Colonic mucosa (tissue), 4 donors: ENCODE data around the gene DNAJB11. TPM values are rescaled to one million over a fixed set of nuclear protein-coding genes. Genes with fewer than 3 reads are reported as not detected.
"Not testable (repeated sequence)": the region's sequence is repeated elsewhere in the genome, so short reads cannot be mapped to it uniquely, and the experiment has no call there.

Experiments
- DNase-seq: peaks from one replicate; pipeline ENCODE4 v3.0.0-alpha.2; 2020
- H3K27ac ChIP-seq: fragments of 200-600 bp; one replicate; pipeline ENCODE4 v1.8.0; 2021
- H3K27me3 ChIP-seq: fragments of 200-600 bp; one replicate; pipeline ENCODE4 v1.8.0; 2021
- H3K36me3 ChIP-seq: fragments of 200-600 bp; one replicate; pipeline ENCODE4 v1.8.0; 2021
- H3K4me1 ChIP-seq: fragments of 200-600 bp; one replicate; pipeline ENCODE4 v1.8.0; 2021; ENCODE audit warnings: mild to moderate bottlenecking
- H3K4me3 ChIP-seq: fragments of 200-600 bp; one replicate; pipeline ENCODE4 v1.8.0; 2021
- H3K9ac ChIP-seq, 2 donors: one replicate each; pipeline ENCODE4 v1.7.0; 2013; ENCODE audit warnings: control low read depth in 2 of 2, low read depth in 2 of 2, low read length in 2 of 2
- H3K9me3 ChIP-seq: fragments of 200-600 bp; one replicate; pipeline ENCODE4 v1.8.0; 2021
- CTCF ChIP-seq: fragments of 200-600 bp; IDR thresholded peaks from one replicate; pipeline ENCODE4 v1.8.0; 2022; ENCODE audit warnings: antibody characterized with exemption, mild to moderate bottlenecking
- intact Hi-C: fragments of 100-400 bp; cut with DNase I; formaldehyde crosslinking; loops from one replicate; pipeline ENCODE4 v1.14.1; 2022
- total RNA-seq, 2 donors: library from RNA; stranded (reverse); fragmentation: NEBNext Ultra II Directional in 1 of 2; extraction: Animal tissue kit (Norgen Biotek cat#: 25700) in 1 of 2; gene quantifications; one replicate each; pipeline ENCODE4 v1.2.1, GENCODE V29; 2021
- donor health status: healthy.
- donor health status: DM: no; HTN: no; CAD: no.
- donor health status: DM: no; HTN: no; CAD: no.

The DNAJB11 gene
- total RNA-seq, 2 donors from 2014 or later, result 54.7 to 72.5 TPM

DNA sequence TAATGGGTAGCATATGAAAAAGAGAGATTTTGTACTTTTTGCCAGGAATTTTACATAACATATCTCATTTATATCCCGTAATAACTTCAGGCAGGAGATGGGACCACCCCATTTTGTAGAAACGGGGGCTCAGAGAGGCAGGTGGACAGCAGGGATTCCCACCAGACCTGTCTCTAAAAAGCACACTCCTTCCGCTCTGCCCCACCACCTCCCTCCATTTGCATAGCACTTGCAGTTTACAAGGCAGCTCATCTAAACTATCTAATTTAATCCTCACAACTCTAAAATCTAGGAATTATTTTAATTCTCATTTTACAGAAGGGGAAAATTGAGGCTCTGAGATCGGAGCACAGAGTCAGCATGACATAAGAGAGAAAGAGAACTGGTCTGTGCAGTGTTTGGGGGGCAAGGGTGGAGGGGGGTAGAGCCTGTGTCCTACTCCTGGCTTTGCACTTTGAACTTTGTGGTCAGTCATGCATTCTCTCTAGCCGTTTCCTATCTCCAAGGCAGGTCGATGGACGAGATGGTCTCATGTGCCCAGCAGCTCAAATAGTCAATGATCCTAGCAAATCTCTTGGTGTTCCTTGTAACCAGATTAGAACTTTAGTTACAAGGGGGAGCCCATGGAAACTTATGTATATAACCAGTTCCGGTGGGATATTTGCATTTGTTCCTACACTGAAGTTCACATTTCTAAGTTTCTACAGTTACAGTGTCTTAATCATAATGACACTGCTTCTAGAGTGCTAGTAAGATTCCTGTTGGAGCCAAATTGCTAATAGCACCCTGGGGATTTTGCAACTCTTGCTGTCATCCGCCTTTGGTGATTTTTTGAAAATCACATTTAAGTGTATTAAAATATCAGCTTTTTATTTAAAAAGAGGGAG lies 44.9 kb upstream of the DNAJB11 start:
- Histone ChIP-seq H3K36me3 (no peaks in the 10 kb centered on the region), H3K4me3 (no peak overlapping the region), H3K9ac (no peak overlapping the region), H3K4me1 (no peaks in the 10 kb centered on the region), H3K9me3 (no peaks in the 10 kb centered on the region), H3K27me3 (no peaks in the 10 kb centered on the region), H3K27ac (no peak overlapping the region)
- DNase-seq, result no peak
- no peak for TF ChIP-seq CTCF
- intact Hi-C loops, result no loop called here

DNA sequence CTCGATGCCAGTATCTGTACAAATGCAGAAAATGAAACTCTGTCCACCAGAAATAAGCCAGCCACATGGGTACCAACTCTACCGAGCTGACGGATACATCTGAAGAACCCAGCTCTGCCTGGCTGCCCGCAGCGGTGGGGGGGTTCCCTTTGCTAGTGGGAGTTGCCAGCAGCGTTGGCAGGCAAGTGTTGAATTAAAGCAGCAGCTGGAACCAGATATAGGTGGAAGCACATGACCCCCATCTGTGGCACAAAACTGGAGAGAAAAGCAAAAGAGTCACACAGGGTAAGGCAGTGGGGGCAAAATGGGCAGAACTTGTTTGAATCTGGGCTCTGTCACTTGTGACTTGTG lies 44.3 kb upstream of the DNAJB11 start:
- Histone ChIP-seq H3K9ac (no peak overlapping the region), H3K36me3 (no peaks in the 10 kb centered on the region), H3K4me1 (no peaks in the 10 kb centered on the region), H3K27me3 (no peaks in the 10 kb centered on the region), H3K9me3 (no peaks in the 10 kb centered on the region), H3K4me3 (no peak overlapping the region), H3K27ac (no peak overlapping the region)
- intact Hi-C loops, result no loop called here
- no peak for DNase-seq
- no peak for TF ChIP-seq CTCF

DNA sequence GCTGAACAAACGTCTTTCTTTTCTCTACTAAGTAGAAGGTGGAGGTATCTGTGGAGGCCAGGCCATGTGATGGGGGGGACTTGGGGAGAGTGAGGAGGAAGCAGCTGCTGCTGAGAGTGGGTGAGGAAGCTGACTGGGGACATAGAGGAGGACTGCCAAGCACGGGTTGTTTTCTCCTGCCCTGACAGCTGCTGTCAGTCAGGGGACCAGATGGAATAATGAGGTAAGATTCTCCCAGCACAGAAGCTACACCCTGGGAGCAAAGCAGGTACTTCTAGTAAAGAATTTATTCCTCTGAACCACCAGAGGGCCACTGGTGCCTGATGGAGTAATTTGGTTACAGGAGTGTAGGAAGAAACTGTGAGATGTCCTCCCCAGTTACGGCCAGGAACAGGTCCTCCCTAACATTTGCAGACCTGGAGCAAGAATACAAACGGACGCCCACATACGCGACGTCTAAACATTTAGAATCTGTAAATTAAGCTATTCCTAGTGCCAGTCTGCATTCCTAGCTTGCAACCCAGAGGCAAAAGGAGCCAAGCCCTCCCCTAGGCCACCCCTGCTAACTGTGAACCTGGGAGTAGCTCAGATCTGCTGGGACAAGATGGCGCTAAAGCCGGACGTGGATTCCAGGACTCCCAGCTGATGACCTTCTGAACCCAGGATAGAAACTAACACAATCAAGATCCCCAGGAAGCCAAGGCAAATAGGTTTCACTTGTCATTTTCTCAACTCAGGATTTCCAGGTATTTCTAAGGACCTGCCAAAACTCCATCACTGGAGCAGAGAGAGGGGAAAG lies 41.1 kb upstream of the DNAJB11 start:
- Histone ChIP-seq H3K36me3 (no peaks in the 10 kb centered on the region), H3K27me3 (no peaks in the 10 kb centered on the region), H3K9ac (no peak overlapping the region), H3K27ac (no peak overlapping the region), H3K4me3 (no peak overlapping the region), H3K9me3 (no peaks in the 10 kb centered on the region), H3K4me1 (no peaks in the 10 kb centered on the region)
- intact Hi-C loops, result no loop called here
- no peak for DNase-seq
- no peak for TF ChIP-seq CTCF

DNA sequence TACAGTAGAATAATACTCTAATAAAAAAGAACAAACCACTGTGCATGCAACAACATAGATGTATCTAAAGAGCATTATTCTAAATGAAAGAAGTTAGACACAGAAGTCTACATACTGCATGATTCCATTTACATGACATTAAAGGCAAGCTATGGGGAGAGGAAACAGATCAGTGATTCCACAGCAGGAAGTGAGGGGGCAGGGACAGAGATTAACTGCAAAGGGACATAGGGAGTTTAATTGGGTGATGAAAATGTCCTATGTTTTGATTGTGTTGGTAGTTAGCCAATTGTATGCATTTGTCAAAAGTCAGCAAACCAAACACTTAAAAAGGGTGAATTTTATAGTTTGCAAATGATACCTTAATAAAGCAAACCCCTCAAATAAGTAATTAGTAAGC lies 40.1 kb upstream of the DNAJB11 start:
- Histone ChIP-seq H3K27me3 (no peaks in the 10 kb centered on the region), H3K9me3 (no peaks in the 10 kb centered on the region), H3K4me1 (no peaks in the 10 kb centered on the region), H3K27ac (no peak overlapping the region), H3K4me3 (no peak overlapping the region), H3K36me3 (no peaks in the 10 kb centered on the region), H3K9ac (no peak overlapping the region)
- intact Hi-C loops, result no loop called here
- TF ChIP-seq CTCF, result no peak
- DNase-seq, result no peak

GRCh38 chr3:186531694-186532093 lies 38.8 kb upstream of the DNAJB11 start:
- not testable (repeated sequence) for H3K9ac ChIP-seq, DNase-seq, H3K4me3 ChIP-seq

More at GRCh38 chr3:186531694-186532093, 38.8 kb upstream of the DNAJB11 start:
- H3K4me1 ChIP-seq, H3K27ac ChIP-seq, H3K36me3 ChIP-seq, H3K27me3 ChIP-seq, intact Hi-C loops, H3K9me3 ChIP-seq: not testable (repeated sequence)
